HG02938 (cell line): Measurements from ENCODE around the gene LIPA.

Source experiments
- ATAC-seq: cut with Tn5 transposase; IDR thresholded peaks from one replicate; pipeline ENCODE4 v1.9.1; 2021; ENCODE audit warnings: mild to moderate bottlenecking, moderate library complexity; ENCODE audit not compliant: unreplicated experiment

Gene LIPA

DNA sequence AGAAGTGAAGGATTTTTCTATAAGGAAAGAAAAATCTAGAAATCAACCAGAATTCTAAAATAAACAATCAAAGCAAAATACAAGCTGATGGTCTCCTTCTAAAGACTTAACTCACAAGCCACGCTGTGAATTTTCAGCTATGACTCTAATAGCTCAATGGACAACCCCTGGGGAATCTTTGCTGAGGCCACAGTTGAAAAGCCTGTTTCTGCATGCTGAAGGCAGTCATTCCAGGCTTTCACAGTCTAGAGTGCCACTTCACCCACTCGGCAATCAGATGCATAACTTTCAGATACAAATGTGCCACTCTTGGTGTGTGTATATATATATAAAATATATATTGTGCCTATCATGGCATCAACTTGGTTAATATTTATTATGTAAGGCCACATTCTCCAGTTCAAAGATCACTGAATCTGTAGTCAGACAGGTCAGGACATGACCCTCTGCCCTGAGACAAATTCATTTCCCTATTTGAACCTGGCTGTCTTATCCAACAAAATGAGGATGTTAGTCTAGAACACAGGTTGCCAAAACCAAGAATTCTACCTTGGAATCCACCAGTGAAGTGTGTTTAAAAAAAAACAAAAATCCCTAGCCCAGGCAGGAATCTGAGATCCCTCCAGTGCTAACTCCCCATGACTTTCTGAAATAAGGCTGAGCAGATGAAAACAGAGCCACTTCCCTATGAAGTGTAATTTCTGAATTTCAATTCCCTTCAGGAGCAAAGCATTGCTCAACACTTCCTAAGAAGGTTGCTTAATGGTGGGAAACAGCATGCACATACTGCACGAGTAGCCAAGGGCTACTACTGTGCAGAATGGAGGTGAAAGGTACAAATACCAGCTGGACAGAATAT is 9.9 kb downstream of the LIPA start:
- ATAC-seq: no peak

DNA sequence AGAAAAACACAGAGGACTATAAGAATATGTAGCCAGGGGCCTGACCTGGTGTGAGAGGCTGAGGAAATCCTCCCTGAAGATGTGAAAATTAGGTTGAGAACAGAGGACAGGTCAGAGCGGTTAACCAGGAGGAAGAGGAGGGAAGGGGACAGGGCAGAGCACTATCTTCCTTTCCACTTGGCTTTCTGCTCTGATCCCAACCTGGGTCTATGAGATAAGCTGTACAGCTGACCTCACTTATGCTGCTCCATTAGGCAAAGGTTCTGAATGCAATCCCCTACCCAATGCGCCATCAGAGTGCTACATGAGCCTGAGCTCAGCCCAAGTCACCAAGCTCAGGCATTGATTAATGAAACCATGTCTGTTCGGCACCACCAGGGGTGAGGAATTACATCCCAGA is 10.5 kb downstream of the LIPA start:
- ATAC-seq: no peak

DNA sequence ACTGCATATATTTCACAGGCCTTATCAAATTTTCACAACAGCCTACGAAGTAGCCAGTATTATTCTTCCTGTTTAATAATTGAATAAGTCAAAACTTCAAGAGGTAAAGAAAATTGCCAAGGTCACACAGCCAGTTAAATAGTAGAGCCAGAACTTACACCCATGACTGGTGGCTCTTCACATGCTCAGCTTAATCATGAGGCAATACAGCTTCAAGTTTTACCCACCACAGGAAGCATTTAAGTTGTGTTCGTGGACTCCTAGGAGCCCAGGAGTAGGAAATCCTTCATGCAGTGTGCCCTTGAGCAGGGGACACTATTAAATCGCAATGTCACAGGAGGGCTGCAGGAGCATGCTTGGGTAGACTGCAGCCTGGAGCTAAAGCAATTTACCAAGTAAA is 11.1 kb downstream of the LIPA start:
- ATAC-seq: no peak

DNA sequence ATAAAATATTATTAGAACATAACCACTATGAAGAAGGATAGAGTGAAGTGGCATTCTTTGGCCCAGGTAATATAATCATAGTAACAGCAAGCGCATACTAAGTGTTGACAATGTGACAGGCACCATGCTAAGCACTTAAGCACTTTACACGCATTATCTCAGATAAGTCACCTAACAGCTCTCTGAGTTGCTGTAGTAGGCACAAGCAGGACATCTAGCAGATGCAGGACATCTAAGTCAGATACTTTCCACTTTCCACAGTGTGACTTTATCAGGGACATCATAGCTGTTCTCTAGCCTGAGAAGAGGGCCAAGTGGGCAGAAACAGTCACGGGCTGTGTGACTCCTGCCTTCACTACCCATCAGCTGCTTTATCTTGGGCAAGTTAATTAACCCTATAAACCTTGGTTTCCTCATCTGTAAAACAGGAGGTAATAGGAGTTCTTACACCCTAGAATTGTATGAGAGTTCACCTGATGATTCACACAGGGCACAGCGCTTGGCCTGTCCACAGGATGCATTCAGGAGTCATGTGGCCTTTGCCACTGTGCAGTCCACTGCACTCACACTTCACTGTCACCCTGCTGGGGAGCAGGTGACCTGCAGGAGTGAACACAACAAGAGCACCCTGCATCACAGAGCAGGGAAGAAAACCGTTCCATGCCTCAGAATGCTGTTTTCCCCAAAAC is 12.5 kb downstream of the LIPA start:
- no peak for ATAC-seq

DNA sequence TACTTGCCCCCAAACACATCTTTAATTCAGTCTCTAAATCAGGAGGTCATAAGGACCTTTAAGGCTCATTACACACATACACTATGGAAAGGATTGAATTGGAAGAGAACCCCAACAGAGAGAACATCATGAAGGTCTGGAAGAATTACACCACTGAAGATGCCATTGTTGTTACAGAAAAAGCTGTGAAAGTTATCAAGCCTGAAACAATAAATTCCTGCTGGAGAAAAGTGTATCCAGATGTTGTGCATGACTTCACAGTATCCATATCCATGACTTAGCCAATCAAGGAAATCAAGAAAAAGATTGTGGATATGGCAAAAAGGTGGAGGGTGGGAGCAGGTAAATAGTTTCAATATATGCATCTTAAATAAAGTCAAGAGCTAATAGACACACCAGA is 13.7 kb downstream of the LIPA start:
- ATAC-seq: no peak

DNA sequence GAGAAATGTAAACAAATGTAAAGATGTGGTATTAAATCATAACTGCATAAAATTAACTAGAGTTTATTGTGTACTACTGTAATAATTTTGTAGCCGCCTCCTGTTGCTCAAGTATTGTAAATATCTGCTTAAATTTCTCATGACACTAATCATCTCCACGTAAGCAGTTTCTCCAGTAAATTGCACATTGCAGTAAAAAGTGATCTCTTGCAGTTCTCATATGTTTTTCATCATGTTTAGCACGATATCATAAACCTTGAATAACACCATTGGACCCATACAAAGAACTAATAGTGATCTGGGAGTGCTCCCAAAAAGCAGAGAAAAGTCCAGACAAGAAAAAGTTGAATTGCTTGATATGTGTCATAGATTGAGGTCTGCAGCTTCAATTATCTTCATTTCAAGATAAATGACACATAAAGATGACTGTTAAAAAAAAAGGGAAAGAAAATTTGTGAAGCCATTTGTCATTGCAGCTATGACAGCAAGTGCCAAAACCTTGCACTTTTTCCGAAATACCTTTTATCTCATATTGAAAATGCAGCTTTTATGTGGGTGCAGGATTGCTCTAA is 15.3 kb downstream of the LIPA start:
- ATAC-seq: no peak

DNA sequence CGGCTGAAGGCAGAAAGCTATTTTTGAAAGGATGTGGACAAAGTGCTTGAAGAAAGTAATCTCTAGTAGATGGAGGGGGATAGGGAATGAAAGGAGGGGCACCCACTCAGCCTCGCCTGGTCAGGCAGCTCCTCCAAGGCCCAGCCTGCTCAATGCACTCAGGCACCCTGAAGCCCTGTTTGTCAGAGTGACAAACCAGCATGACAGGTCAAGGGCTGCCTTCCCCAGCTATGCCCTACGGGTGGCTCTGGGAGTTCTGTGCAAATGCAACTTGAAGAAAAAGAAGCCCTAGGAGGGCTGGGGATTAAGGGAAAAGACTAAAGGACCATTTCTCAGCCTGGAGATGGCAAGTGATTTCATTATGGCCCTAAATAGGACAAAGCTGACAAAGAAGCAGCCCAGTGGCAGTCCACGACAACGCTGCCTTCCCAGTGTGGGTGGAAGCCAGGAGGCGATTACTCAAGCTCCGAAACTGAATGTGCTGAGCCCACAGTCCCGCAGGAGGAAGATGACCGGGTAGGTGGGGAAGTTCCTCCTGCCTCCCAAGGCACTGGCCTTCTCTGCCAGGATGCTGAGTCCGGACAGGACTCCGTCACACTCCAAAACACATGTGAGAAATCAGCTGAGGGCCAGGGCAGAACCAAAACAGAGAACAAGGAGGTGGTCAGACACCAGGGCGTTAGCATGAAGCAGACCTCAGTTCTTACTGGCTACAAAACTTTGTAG is 16.3 kb downstream of the LIPA start:
- no peak for ATAC-seq

DNA sequence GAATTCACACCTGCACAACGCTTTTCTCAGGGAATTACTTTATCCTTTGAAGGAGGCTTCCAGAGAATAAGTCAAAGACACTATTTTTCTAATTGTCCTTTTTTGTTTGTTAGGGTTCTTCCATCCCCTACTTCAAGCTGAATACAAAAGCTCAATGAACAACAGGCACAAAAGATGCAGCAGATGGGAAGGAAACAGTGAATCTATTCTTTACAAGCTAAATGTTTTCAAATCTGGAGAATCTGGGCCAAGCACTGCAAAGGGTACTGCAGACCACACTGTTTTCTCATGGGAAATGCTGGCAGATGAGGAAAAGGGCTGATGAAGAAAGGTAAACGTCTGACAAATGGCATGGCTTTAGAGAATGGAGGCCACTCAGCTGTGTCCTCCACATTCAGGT is 18.5 kb downstream of the LIPA start:
- no peak for ATAC-seq

DNA sequence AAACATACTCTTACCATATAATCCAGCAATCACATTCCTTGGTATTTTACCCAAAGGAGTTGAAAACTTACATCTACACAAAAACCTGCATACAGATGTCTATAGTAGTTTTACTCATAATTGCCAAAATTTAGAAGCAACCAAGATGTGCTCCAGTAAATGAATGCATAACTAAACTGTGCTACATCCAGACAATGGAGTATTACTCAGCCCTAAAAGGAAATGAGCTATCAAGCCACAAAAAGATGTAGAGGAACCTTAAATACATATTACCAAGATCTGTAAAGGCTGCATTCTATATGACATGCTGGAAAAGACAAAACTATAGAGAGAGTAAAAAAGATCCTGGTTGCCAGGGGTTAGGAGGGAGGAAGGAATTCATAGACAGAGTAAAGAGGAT is 22.6 kb downstream of the LIPA start:
- no peak for ATAC-seq

DNA sequence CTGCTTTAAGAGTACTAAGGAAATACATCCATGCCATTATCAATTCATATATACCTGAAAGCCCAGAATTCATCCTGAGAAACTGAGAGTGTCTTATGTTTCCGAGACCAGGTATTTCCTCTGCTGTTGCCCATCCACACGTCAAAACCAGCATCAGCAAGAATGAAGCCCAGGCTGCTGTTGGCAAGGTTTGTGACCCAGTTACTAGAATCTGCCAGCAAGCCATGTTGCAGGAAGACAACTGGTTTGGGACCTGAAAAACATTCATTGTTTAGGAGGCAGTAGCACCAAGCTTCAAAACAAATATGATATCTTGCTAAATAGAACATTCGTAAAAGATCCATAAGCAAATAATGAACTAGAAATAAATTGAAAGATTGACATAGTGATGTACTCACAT is 23.4 kb downstream of the LIPA start:
- ATAC-seq: no peak

DNA sequence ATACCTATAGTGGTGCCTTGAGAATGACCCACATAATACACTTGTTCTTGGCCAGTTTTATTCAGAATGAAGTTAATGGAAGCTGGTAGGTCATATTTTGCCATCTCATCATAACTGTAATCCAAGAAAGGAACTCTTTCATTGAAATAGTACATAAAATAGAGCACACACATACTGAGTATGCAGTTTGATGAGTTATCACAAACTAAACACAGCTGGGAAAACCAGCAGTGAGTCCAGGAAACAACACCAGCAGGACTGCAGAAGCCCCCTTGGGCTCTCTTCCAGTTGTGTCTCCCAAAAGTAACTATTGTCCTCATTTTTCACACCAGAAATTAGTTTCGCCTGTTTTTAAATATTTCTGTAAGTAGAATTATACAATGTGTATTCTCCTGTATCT is 24.7 kb downstream of the LIPA start:
- no peak for ATAC-seq

DNA sequence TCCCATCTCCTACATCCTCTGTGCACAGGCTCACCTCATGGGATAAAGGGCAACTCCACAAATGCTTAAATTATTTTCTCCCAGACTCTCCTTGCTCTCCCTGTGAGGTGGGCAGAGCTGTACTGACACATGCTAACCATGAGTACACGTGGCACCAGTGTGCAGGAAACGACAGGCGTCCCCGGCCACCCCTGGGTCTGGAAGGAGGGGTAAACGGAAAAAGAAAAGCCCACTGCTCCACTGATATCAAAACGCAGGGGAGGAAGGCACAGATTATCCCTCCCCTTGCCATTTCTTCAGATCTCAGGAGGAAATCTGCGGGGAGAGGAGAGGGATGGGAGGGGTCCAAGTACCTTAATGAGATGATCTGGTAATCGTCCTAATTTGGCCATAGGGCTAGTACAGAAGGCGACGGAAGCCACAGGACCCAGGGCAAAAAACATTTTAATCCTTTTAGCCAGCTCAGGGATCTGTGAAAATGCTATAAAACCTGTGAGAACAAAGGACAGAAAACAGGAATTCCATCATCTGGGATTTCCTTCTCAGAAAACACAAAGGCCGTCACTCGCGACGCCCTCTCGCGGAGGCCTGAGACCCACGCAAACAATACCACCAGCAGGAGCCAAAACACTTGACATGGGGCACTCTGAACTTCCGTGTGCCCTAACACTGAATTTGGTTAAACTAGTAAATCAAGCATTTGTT is 26.7 kb downstream of the LIPA start:
- ATAC-seq: no peak

DNA sequence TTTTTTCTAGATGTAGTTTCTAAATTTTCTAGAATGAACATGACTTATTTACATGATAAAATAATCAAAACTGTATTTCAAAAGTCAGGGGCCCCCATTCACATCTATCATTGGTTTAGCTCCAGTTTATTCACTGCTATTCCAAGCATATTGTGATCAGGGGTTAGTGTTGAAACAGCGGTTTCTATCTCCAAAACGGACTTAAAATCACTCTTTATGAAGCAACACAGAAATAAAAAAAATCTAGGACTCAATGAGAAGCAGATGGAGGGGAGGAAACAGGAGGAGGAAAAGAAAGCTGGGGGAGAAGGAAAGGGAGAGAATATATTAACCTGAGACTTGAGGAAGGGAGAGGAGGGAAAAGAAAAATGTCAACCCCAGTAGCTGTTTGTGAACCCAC is 29.7 kb downstream of the LIPA start:
- no peak for ATAC-seq

DNA sequence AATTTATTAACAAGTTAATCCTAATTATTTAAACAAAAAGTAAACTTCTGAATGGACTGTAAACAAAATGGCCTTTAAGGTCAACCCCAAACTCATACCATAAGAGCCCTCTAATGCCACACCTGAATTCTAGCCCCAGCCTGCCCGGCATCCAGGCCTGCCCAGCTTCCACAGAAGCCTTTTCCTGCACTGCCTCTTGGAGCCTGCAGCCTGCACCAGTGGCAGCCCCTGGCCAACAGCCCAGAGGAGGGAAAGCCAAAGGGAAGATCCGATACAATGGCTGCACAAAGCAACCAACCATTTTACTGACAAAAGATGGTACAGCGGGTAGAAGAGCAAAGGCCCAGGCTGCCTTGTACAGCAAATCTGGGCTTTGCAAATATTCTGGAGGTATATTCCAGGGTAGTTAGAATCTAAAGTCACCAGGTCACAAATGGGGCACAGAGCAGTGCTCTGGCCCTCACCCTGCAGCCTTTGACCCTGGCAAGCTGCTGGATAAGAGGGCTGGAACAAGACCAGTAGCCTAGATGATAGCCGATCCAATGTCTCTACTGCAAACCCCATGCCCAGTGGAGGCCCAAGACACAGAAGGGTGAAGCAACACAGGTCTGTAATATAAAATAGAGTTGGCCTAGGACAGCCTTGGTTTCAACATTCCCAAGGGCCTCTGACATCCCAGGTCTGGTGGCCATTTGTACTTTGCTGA is 31.9 kb downstream of the LIPA start:
- ATAC-seq: no peak

DNA sequence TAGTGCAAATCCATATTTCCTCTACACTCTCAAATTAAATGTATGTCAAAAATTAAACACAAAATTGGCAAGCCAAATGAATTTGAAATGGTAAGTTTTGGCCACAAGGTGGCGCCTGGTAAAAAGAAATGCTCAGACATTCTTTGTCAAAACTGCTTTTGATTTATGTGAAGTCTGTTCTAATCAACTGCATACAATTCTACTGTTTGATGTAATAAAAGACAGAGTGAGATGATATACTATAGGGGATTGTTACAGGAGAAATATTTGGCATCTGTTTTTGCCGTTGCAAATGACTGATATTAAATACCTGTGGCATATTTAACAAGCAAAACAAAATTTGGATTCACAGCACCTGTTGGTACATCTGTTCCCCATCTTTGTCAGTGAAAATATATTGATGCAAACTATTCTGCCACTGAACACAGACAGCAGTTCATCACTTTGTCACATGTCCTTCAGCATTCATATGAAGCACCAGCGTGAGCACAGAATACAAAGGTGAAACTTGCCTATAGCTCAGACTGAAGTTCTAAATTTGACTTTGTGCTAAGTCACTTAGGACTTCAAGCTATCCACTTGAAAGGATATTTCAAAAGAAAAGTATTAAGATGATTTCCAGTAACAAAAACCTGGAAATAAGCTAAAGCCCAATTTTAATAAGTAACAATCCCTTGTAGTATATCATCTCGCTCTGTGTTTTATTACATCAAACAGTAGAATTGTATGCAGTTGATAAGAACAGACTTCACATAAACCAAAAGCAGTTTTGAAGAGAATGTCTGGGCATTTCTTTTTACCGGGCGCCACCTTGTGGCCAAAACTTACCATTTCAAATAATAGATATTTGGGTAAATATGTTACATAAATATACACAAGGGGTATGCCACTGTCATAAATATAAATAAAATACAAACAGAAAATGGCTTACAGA is 34.3 kb downstream of the LIPA start:
- no peak for ATAC-seq

DNA sequence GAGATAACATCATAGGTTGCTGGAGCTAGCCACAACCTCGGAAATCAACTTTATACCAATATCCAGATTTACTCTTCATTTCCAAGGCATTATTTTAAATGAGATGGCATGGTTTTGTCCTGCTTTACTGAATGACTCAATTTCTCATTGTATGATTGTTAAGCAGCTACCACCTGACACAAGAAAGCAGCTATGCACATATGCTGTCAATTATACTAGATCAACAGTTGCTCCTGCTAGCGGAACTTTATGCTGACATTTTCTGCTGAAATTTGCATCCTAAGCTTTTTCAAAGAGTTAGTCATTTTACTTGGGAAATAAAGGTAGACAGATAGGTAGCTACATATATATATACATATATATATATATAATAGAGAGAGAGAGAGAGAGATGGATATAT is 35.5 kb downstream of the LIPA start:
- no peak for ATAC-seq

DNA sequence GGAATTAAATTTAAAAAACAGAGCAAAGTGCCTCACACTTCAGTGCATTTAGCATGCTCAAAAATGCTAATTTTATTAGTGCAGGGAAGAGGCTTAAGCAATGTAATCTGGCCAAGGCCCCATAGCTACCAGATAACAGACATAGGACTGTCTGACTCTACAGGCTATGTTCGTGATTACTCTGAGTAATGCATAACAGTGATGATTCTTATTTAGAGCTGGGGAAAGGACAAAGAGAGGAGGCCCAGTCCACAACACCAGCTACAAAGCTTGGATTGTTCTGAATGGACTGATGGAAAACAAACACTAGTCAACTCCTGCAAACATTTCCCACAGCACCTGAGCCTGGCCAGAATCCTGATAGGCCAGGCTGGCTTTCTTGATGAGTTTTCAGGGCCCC is 36.1 kb downstream of the LIPA start:
- ATAC-seq: no peak

DNA sequence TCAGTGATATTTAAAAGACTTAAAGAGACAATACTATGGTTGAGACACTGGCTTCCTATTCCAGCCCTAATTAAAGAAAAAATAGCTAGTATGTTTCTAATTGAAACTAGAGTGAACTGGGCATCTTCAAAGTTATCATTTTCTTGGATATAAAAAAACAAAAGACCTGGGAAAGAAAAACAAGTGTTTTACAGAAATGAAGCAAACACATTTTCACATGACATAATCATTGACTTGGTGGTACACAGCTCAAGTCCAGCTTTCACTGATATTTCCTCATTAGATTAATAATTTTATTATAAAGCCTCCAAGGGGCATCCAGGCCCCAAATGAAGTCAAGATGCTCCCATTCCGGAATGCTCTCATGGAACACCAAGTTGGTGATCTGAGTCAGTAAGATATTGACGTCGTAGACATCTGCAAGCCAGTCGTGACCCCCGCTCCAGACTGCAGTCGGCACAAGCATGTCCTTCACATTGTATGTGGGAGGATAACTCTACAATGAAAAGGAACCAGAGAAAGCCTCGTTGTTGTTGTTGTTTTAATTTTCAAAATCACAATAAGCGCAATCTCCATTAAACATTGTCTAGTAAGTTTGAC is 36.9 kb downstream of the LIPA start:
- ATAC-seq: no peak
